HG03045 (cell line): ENCODE data around the gene CPNE7.

ENCODE experiments used
- ATAC-seq: cut with Tn5 transposase; IDR thresholded peaks from one replicate; pipeline ENCODE4 v1.9.1; 2021; ENCODE audit warnings: mild to moderate bottlenecking, moderate library complexity; ENCODE audit not compliant: unreplicated experiment

The CPNE7 gene

GRCh38 chr16:89548344-89549006 lies 27.1 kb upstream of the CPNE7 start:
- ATAC-seq, result no peak

GRCh38 chr16:89549007-89549700 lies 26.4 kb upstream of the CPNE7 start:
- ATAC-seq, result no peak

- no peak for ATAC-seq
Measured at GRCh38 chr16:89550421-89551007, 25.0 kb upstream of the CPNE7 start.

- ATAC-seq, result no peak
Measured at GRCh38 chr16:89552329-89552728, 23.2 kb upstream of the CPNE7 start.

GRCh38 chr16:89552913-89553312 lies 22.6 kb upstream of the CPNE7 start:
- no peak for ATAC-seq

GRCh38 chr16:89553733-89554132 lies 21.8 kb upstream of the CPNE7 start:
- ATAC-seq, result no peak

GRCh38 chr16:89554343-89554742 lies 21.2 kb upstream of the CPNE7 start:
- ATAC-seq, result no peak

- ATAC-seq, result no peak
Measured at GRCh38 chr16:89555265-89555664, 20.3 kb upstream of the CPNE7 start.

- no peak for ATAC-seq
Measured at GRCh38 chr16:89555780-89556179, 19.8 kb upstream of the CPNE7 start.

GRCh38 chr16:89556750-89557689 lies 18.5 kb upstream of the CPNE7 start:
- ATAC-seq, result no peak

GRCh38 chr16:89557690-89558490 lies 17.7 kb upstream of the CPNE7 start:
- no peak for ATAC-seq

GRCh38 chr16:89560378-89561141 lies 15.0 kb upstream of the CPNE7 start, which contains the start of gene RPL13:
TSS of gene RPL13 (plus strand) at chr16:89560682. CDS start at chr16:89560960, 278 bp downstream.
- ATAC-seq, result peak; percentile 84

- peak; percentile 8 for ATAC-seq
Measured at GRCh38 chr16:89561142-89561883, 14.2 kb upstream of the CPNE7 start.

- no peak for ATAC-seq
Measured at GRCh38 chr16:89561884-89562599, 13.5 kb upstream of the CPNE7 start.

- no peak for ATAC-seq
Measured at GRCh38 chr16:89562939-89563338, 12.6 kb upstream of the CPNE7 start.

- ATAC-seq, result no peak
Measured at GRCh38 chr16:89563639-89564392, 11.7 kb upstream of the CPNE7 start.

- no peak for ATAC-seq
Measured at GRCh38 chr16:89564476-89565255, 10.9 kb upstream of the CPNE7 start.
